Measurements from ENCODE around the gene FBN2. TPM values are rescaled to one million over a fixed set of nuclear protein-coding genes. Genes with fewer than 3 reads are reported as not detected.

FBN2 gene
- total RNA-seq, 1 experiment from 2014 or later = 0.42 TPM

DNA sequence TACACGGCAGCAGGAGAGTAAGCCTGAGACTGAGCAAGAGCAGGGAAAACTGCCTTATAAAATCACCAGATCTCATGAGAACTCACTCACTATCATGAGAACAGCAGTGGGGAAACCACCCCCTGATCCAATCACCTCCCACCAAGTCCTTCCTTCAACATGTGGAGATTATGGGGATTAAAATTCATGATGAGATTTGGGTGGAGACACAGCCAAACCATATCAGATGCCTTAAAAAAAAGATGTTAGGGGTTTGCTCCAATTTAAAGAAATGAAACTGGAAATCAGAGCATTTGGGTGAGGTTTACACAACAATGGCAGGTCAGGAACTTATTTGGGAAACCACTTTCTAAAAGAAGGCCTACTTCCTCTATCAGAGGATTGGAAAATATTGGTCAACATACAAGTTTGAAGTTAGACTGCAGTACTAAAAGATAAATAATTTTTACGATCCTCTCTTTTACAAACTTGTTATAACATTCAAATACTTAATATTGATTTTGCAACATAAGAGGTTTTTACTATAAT is 105.1 kb downstream of the FBN2 start:
- Histone ChIP-seq H3K9me2 (ENCODE audit: insufficient read depth) (no peaks in the 10 kb centered on the region), H3K4me1 (ENCODE audit: control insufficient read depth in 1 of 2, insufficient read depth in 2 of 2, low read length in 2 of 2) (peaks cover 2 to 20% of the 10 kb centered on the region in 2 experiments; a peak in 2 of 4 replicates), H3K27me3 (ENCODE audit: insufficient read depth, low read length) (no peaks in the 10 kb centered on the region), H4K20me1 (ENCODE audit: insufficient read depth) (no peaks in the 10 kb centered on the region), H3K36me3 (ENCODE audit: control insufficient read depth in 1 of 2, insufficient read depth in 2 of 2, low read length in 2 of 2) (no peaks in the 10 kb centered on the region), H3K4me2 (ENCODE audit: low read length) (no peak overlapping the region), H3K4me3 (replicated peaks in 1 of 2; ENCODE audit: low read depth in 1 of 2, low read length in 2 of 2) (no peak overlapping the region), H2AFZ (ENCODE audit: low read depth, low read length, poor library complexity, severe bottlenecking) (peak overlapping the region; percentile 5), H3K9ac (ENCODE audit: low read length) (no peak overlapping the region), H3K27ac (ENCODE audit: low read depth, low read length) (no peak overlapping the region), H3K9me3 (ENCODE audit: control insufficient read depth in 1 of 2, insufficient read depth in 1 of 2, low read depth in 1 of 2, low read length in 2 of 2) (no peaks in the 10 kb centered on the region), H3K79me2 (ENCODE audit: insufficient read depth, low read length) (no peaks in the 10 kb centered on the region)
- ATAC-seq (no peak), DNase-seq (ENCODE audit: low read depth, low spot score) (no peak)
- CTCF ChIA-PET = no interaction called here
- RAD21 ChIA-PET (ENCODE audit: low non-redundant PET in 1 of 2, low total read pairs in 2 of 2, uncharacterized antibody in 2 of 2, unreplicated experiment in 2 of 2) = no interaction called here
- no TSS peak for BruUV-seq (replicated peaks)
- POLR2A ChIA-PET = no interaction called here
- TF ChIP-seq TCF7L2 (IDR thresholded peaks at IDR 0.05; ENCODE audit: borderline replicate concordance, extremely low read depth, insufficient read depth, insufficient read length) = no peak
- no peak for TF ChIP-seq JUND (IDR thresholded peaks at IDR 0.05)
- no peak for TF ChIP-seq ZNF274 (IDR thresholded peaks at IDR 0.05; ENCODE audit: low read depth, low read length)
- no peak for TF ChIP-seq EZH2 (IDR thresholded peaks at IDR 0.05)
- TF ChIP-seq, protein P1, sequence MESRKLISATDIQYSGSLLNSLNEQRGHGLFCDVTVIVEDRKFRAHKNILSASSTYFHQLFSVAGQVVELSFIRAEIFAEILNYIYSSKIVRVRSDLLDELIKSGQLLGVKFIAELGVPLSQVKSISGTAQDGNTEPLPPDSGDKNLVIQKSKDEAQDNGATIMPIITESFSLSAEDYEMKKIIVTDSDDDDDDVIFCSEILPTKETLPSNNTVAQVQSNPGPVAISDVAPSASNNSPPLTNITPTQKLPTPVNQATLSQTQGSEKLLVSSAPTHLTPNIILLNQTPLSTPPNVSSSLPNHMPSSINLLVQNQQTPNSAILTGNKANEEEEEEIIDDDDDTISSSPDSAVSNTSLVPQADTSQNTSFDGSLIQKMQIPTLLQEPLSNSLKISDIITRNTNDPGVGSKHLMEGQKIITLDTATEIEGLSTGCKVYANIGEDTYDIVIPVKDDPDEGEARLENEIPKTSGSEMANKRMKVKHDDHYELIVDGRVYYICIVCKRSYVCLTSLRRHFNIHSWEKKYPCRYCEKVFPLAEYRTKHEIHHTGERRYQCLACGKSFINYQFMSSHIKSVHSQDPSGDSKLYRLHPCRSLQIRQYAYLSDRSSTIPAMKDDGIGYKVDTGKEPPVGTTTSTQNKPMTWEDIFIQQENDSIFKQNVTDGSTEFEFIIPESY (IDR thresholded peaks at IDR 0.05; ENCODE audit: extremely low read depth, insufficient replicate concordance, low read length) = no peak
- TF ChIP-seq, protein P2, sequence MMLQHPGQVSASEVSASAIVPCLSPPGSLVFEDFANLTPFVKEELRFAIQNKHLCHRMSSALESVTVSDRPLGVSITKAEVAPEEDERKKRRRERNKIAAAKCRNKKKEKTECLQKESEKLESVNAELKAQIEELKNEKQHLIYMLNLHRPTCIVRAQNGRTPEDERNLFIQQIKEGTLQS (IDR thresholded peaks at IDR 0.05) = no peak
- no peak for TF ChIP-seq ELF1 (IDR thresholded peaks at IDR 0.05; ENCODE audit: borderline replicate concordance, low read depth)
- no peak for TF ChIP-seq ZFX (IDR thresholded peaks at IDR 0.05)
- no peak for TF ChIP-seq YY1 (IDR thresholded peaks at IDR 0.05; ENCODE audit: extremely low read depth, insufficient replicate concordance, low read depth, low read length)
- intact Hi-C loops (cut with micrococcal nuclease) = no loop called here
